Measurements from ENCODE around the gene STARD6.

- TF ChIP-seq CTCF (IDR thresholded peaks at IDR 0.05) = no peak
- TF ChIP-seq POLR2A (IDR thresholded peaks at IDR 0.05) = no peak
Measured at GRCh38 chr18:54338230-54338629, 19.4 kb downstream of the STARD6 start.

Measured in lower leg skin (tissue), 3 donors.